SU-DHL-6 (cell line): ENCODE data around the gene IGFBP6.

Experiments used
- CTCF ChIP-seq: fragments of 200-600 bp; sonication (generic); IDR thresholded peaks from one replicate; pipeline ENCODE4 v1.5.1; 2017; ENCODE audit warnings: antibody characterized with exemption, mild to moderate bottlenecking, low read length, moderate library complexity; ENCODE audit not compliant: insufficient read depth, poor library complexity, severe bottlenecking
- EZH2phosphoT487 ChIP-seq: fragments of 200-600 bp; sonication (generic), shearing (Covaris generic); conservative IDR thresholded peaks from 2 replicates; pipeline ENCODE4 v1.6.1; 2018; ENCODE audit warnings: mild to moderate bottlenecking, antibody characterized with exemption, low read length, moderate library complexity, mixed read lengths

- TF ChIP-seq CTCF, result no peak
- no peak for TF ChIP-seq EZH2phosphoT487
These were observed 15.8 kb downstream of the IGFBP6 start for GRCh38 chr12:53113136-53113705.
